Measurements from ENCODE around the gene SQOR.

GRCh38 chr15:45667002-45667401, 32.2 kb downstream of the SQOR start:
- TF ChIP-seq, protein P1, sequence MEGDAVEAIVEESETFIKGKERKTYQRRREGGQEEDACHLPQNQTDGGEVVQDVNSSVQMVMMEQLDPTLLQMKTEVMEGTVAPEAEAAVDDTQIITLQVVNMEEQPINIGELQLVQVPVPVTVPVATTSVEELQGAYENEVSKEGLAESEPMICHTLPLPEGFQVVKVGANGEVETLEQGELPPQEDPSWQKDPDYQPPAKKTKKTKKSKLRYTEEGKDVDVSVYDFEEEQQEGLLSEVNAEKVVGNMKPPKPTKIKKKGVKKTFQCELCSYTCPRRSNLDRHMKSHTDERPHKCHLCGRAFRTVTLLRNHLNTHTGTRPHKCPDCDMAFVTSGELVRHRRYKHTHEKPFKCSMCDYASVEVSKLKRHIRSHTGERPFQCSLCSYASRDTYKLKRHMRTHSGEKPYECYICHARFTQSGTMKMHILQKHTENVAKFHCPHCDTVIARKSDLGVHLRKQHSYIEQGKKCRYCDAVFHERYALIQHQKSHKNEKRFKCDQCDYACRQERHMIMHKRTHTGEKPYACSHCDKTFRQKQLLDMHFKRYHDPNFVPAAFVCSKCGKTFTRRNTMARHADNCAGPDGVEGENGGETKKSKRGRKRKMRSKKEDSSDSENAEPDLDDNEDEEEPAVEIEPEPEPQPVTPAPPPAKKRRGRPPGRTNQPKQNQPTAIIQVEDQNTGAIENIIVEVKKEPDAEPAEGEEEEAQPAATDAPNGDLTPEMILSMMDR (conservative IDR thresholded peaks at IDR 0.05 in 1 of 2, IDR thresholded peaks at IDR 0.05 in 1 of 2; ENCODE audit: low read depth in 1 of 2, low read length in 2 of 2) = no peak
- TF ChIP-seq EZH2 (IDR thresholded peaks at IDR 0.05; ENCODE audit: low read length, missing control alignments) = no peak
